Tibial artery (tissue), 4 donors: Measurements from ENCODE around the gene SCRT2.

ENCODE experiments used
- DNase-seq, 2 donors: peaks; one replicate each; pipeline ENCODE4 v3.0.0-alpha.2; 2019
- H3K27ac ChIP-seq, 2 donors: fragments of 200-600 bp; sonication (generic) in 1 of 2; 1 replicate in 1 of 2; 2 replicates in 1 of 2; pipeline ENCODE4 v1.5.1; 2018 to 2019; ENCODE audit warnings: mild to moderate bottlenecking in 1 of 2
- H3K27me3 ChIP-seq, 2 donors: fragments of 200-600 bp; sonication (generic) in 1 of 2; one replicate each; pipeline versions ENCODE4 v1.5.1 to v1.6.0; 2016 to 2019
- H3K36me3 ChIP-seq, 3 donors: fragments of 200-600 bp; sonication (generic) in 2 of 3; one replicate each; pipeline ENCODE4 v1.5.1; 2016 to 2019; ENCODE audit warnings: mild to moderate bottlenecking in 2 of 3
- H3K4me1 ChIP-seq, 4 donors: fragments of 200-600 bp; sonication (generic) in 2 of 4; 1 replicate in 3 of 4; 2 replicates in 1 of 4; pipeline ENCODE4 v1.5.1; 2016 to 2019
- H3K4me3 ChIP-seq, 2 donors: fragments of 200-600 bp; sonication (generic) in 1 of 2; 1 replicate in 1 of 2; 2 replicates in 1 of 2; pipeline ENCODE4 v1.5.1; 2018 to 2019; ENCODE audit warnings: mild to moderate bottlenecking in 2 of 2
- H3K9me3 ChIP-seq, 3 donors: fragments of 200-600 bp; sonication (generic) in 1 of 3; one replicate each; pipeline ENCODE4 v1.5.1; 2016 to 2019
- intact Hi-C: fragments of 100-400 bp; cut with DNase I; formaldehyde crosslinking; loops from one replicate; pipeline ENCODE4 v1.15.0; 2023; ENCODE audit warnings: low total_unique reads
- TF ChIP-seq, protein P1 (sequence below), 2 experiments: fragments of 200-600 bp in 1 of 2; fragments of 450-650 bp in 1 of 2; IDR thresholded peaks; one replicate each; pipeline ENCODE4 v1.5.1; 2017 to 2019; ENCODE audit warnings: antibody characterized with exemption in 2 of 2, mild to moderate bottlenecking in 1 of 2, moderate library complexity in 1 of 2

Gene SCRT2

DNA sequence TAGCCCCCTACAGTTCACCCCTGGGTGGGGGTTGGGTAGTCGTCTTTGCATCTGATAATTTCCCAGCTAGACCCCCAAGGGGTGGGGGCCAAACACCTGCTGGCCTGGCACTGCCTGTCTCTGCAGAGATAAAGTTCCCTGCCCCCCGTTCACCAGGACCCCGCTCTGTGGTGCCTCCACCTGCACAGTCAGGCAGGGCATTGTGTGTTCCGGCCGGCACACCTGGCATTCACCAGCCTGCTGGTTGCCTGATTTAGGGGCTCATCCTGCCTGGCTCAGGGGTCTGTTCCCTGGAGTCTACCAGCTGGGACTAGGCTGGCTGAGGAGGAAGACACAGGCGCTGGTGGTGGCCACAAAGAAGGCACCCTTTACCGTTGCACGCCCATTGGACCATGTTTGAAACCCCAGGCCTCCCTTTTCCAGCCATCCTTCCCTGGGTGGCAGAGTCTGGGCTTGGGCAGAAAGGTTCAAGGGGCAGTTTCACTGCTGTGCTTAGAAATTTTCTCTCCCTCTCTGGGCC, 30.8 kb upstream of the SCRT2 start:
- Histone ChIP-seq H3K4me1 (peaks cover 0 to 8% (median 3%) of the 10 kb centered on the region in 4 donors), H3K27me3 (peaks cover 0 to 53% of the 10 kb centered on the region in 2 donors), H3K27ac (no peak overlapping the region), H3K36me3 (no peaks in the 10 kb centered on the region), H3K4me3 (no peak overlapping the region), H3K9me3 (peaks cover 0 to 7% (median 5%) of the 10 kb centered on the region in 3 donors)
- DNase-seq = peak in 1 of 2 donors; percentile 48
- intact Hi-C loops = no loop called here
- TF ChIP-seq, protein P1, sequence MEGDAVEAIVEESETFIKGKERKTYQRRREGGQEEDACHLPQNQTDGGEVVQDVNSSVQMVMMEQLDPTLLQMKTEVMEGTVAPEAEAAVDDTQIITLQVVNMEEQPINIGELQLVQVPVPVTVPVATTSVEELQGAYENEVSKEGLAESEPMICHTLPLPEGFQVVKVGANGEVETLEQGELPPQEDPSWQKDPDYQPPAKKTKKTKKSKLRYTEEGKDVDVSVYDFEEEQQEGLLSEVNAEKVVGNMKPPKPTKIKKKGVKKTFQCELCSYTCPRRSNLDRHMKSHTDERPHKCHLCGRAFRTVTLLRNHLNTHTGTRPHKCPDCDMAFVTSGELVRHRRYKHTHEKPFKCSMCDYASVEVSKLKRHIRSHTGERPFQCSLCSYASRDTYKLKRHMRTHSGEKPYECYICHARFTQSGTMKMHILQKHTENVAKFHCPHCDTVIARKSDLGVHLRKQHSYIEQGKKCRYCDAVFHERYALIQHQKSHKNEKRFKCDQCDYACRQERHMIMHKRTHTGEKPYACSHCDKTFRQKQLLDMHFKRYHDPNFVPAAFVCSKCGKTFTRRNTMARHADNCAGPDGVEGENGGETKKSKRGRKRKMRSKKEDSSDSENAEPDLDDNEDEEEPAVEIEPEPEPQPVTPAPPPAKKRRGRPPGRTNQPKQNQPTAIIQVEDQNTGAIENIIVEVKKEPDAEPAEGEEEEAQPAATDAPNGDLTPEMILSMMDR (IDR thresholded peaks at IDR 0.05) = no peak

DNA sequence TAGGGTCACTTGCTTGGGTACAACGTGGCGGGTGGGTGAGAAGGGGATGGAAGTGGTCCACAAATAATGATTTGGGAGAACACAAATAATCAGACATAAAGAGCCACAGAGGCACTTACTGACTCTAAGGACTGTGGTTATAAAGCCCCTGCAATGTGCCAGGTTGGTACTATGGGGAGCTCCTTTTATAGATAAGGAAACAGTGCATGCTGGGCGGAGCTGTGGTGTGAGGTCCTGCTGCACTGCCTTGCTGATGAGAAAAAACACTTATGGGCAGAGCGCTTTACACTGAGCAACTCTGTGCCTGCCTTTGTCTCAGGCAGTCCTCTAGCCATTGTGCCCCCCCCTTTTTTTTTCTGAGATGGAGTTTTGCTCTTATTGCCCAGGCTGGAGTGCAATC, 29.1 kb upstream of the SCRT2 start:
- intact Hi-C loops = no loop called here
- H3K27ac ChIP-seq = no peak overlapping the region
- no peak overlapping the region for H3K4me3 ChIP-seq
- TF ChIP-seq, protein P1 (IDR thresholded peaks at IDR 0.05) = no peak
- H3K4me1 ChIP-seq = peaks cover 0 to 7% (median 5%) of the 10 kb centered on the region in 4 donors
- H3K27me3 ChIP-seq = peaks cover 0 to 38% of the 10 kb centered on the region in 2 donors
- DNase-seq = no peak
- H3K9me3 ChIP-seq = peaks cover 0 to 7% (median 5%) of the 10 kb centered on the region in 3 donors
- H3K36me3 ChIP-seq = no peaks in the 10 kb centered on the region

DNA sequence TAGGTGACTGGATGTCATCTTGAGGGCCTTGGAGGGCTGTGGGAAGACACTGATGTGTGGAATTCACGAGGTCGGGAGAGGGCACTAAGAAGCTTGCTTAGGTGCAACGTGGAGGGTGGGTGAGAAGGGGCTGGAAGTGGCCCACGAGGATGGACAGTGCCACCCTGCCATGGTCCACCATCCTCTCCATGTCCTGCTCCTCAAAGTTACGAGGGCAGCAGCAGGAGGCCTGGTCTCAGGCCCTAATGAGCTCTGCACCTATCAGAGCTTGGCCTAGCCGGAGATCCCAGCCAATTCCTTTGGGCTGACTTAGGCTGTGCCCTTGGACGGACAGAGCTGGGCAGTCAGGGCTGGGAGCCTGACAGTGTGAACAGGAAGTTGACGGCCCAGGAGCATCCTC, 27.8 kb upstream of the SCRT2 start:
- peaks cover 0 to 9% (median 6%) of the 10 kb centered on the region in 4 donors for H3K4me1 ChIP-seq
- peaks cover 0 to under 1% (median 0%) of the 10 kb centered on the region in 3 donors for H3K9me3 ChIP-seq
- intact Hi-C loops = no loop called here
- no peak overlapping the region for H3K4me3 ChIP-seq
- peak in 1 of 2 donors; percentile 55 for DNase-seq
- TF ChIP-seq, protein P1 (IDR thresholded peaks at IDR 0.05) = no peak
- H3K36me3 ChIP-seq = no peaks in the 10 kb centered on the region
- H3K27me3 ChIP-seq = peaks cover 0 to 33% of the 10 kb centered on the region in 2 donors
- no peak overlapping the region for H3K27ac ChIP-seq

DNA sequence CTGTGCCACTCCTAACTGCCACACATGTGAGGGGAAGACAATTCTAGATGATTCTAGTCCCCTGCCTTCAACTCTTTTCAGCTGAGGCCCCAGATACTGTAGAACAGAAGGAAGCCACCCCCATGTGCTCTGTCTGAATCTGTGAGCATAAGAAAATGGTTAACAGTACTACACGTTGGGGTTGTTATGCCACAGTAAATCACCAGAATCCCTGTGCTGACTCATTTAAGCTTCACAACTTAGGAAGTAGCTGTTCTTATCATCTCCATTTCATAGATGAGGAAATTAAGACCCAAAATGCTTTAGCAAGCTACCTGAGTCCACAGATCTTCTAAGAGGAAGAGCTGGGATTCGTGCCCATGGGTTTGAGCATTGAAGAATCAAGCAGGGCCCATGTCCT, 27.4 kb upstream of the SCRT2 start:
- intact Hi-C loops = no loop called here
- H3K4me3 ChIP-seq = no peak overlapping the region
- H3K27me3 ChIP-seq = peaks cover 0 to 35% of the 10 kb centered on the region in 2 donors
- no peaks in the 10 kb centered on the region for H3K36me3 ChIP-seq
- H3K9me3 ChIP-seq = no peaks in the 10 kb centered on the region
- no peak overlapping the region for H3K27ac ChIP-seq
- peaks cover 0 to 9% (median 6%) of the 10 kb centered on the region in 4 donors for H3K4me1 ChIP-seq
- TF ChIP-seq, protein P1 (IDR thresholded peaks at IDR 0.05) = no peak
- no peak for DNase-seq

DNA sequence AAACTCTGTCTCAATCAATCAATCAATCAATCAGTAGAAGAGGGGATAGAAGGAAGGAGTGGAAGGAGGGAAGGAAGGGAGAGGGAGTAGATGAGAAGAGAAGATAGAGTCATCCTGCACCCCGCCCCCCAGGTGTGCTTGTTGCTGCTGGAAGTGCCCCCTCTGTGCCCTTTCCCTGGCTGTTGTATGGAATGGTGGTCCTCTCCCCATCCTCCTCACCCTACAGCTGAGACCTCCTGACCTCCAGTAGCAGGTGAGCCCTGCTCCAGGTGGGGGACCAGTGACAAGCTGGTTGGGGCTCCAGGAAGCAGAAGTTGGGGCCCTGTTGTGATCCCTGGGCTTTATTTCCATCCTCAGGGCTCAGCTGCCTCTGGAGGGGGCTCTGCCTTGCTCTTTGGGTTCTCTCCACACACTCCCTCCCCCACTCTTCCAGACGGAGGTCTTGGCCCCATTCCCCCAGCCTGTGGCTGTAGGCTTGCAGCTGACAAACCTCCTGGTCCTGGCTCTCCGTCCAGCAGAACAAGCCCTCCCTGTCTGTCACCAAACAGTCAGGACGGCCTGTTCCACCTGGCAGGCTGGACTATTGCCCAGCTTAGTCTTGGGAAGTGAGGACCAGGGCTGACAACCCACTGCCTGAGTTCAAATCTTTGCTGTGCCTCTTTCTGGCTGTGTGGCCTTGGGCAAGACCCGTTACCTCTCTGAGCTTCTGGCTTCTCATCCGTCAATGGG, 26.0 kb upstream of the SCRT2 start:
- intact Hi-C loops = no loop called here
- Histone ChIP-seq H3K27me3 (peaks cover 0 to 34% of the 10 kb centered on the region in 2 donors), H3K36me3 (no peaks in the 10 kb centered on the region), H3K27ac (no peak overlapping the region), H3K9me3 (no peaks in the 10 kb centered on the region), H3K4me3 (no peak overlapping the region), H3K4me1 (peaks cover 0 to 9% (median 6%) of the 10 kb centered on the region in 4 donors)
- DNase-seq = no peak
- TF ChIP-seq, protein P1 (IDR thresholded peaks at IDR 0.05) = no peak
